ENCODE results near the gene FAM118B. TPM values are rescaled to one million over a fixed set of nuclear protein-coding genes. Genes with fewer than 3 reads are reported as not detected.

FAM118B gene
- total RNA-seq, result 10 to 100 TPM in 1 of 2 donors, 1 to 10 TPM in 1; 6.5 to 12.5 TPM

GRCh38 chr11:126211236-126212088, at the start of gene FAM118B, which contains the start of gene RPUSD4:
Gene FAM118B (plus strand): TSS chr11:126211782. CDS start chr11:126235002, 23,220 bp downstream.
Gene RPUSD4 (minus strand): TSS chr11:126211650. CDS start chr11:126211638, 12 bp downstream.
- peaks cover 24% of the 10 kb centered on the region for H3K4me1 Mint-ChIP-seq
- H3K27ac Mint-ChIP-seq, result peak within 1 kb of the TSS; percentile 96
- H3K4me3 Mint-ChIP-seq, result peak within 1 kb of the TSS; percentile 97
- H3K9me3 Mint-ChIP-seq, result no peaks in the 10 kb centered on the region
- no peaks in the 10 kb centered on the region for H3K27me3 Mint-ChIP-seq
- peak; percentile 95 for ATAC-seq (replicated peaks)
- H3K36me3 Mint-ChIP-seq (ENCODE audit: low read depth), result peaks cover 47% of the 10 kb centered on the region

GRCh38 chr11:126162306-126163030, 49.1 kb upstream of the FAM118B start:
- Mint-ChIP-seq H3K36me3 (ENCODE audit: low read depth) (no peaks in the 10 kb centered on the region), H3K4me1 (no peaks in the 10 kb centered on the region), H3K9me3 (no peaks in the 10 kb centered on the region), H3K27me3 (peaks cover 3% of the 10 kb centered on the region), H3K4me3 (no peak overlapping the region), H3K27ac (no peak overlapping the region)
- no peak for ATAC-seq (replicated peaks)

- no peaks in the 10 kb centered on the region for H3K4me1 Mint-ChIP-seq
Observed at GRCh38 chr11:126163074-126163700, 48.4 kb upstream of the FAM118B start.

GRCh38 chr11:126163779-126164178, 47.8 kb upstream of the FAM118B start:
- no peaks in the 10 kb centered on the region for H3K36me3 Mint-ChIP-seq (ENCODE audit: low read depth)
- H3K4me3 Mint-ChIP-seq, result no peak overlapping the region
- H3K27ac Mint-ChIP-seq, result no peak overlapping the region
- H3K9me3 Mint-ChIP-seq, result no peaks in the 10 kb centered on the region
- no peaks in the 10 kb centered on the region for H3K4me1 Mint-ChIP-seq
- ATAC-seq (replicated peaks), result no peak
- peaks cover 7% of the 10 kb centered on the region for H3K27me3 Mint-ChIP-seq

More at GRCh38 chr11:126163074-126163700, 48.4 kb upstream of the FAM118B start:
- Mint-ChIP-seq H3K36me3 (ENCODE audit: low read depth) (no peaks in the 10 kb centered on the region), H3K4me3 (no peak overlapping the region), H3K9me3 (no peaks in the 10 kb centered on the region), H3K27me3 (peaks cover 3% of the 10 kb centered on the region), H3K27ac (no peak overlapping the region)
- no peak for ATAC-seq (replicated peaks)

- H3K9me3 Mint-ChIP-seq, result no peaks in the 10 kb centered on the region
- H3K27me3 Mint-ChIP-seq, result peaks cover 11% of the 10 kb centered on the region
Observed at GRCh38 chr11:126164781-126165180, 46.8 kb upstream of the FAM118B start.

GRCh38 chr11:126165311-126165720, 46.3 kb upstream of the FAM118B start:
- no peaks in the 10 kb centered on the region for H3K4me1 Mint-ChIP-seq
- H3K36me3 Mint-ChIP-seq (ENCODE audit: low read depth), result no peaks in the 10 kb centered on the region
- H3K9me3 Mint-ChIP-seq, result no peaks in the 10 kb centered on the region
- no peak for ATAC-seq (replicated peaks)
- no peak overlapping the region for H3K4me3 Mint-ChIP-seq
- H3K27me3 Mint-ChIP-seq, result peaks cover 11% of the 10 kb centered on the region
- no peak overlapping the region for H3K27ac Mint-ChIP-seq

More at GRCh38 chr11:126164781-126165180, 46.8 kb upstream of the FAM118B start:
- no peak for ATAC-seq (replicated peaks)
- no peaks in the 10 kb centered on the region for H3K36me3 Mint-ChIP-seq (ENCODE audit: low read depth)
- no peak overlapping the region for H3K4me3 Mint-ChIP-seq
- H3K4me1 Mint-ChIP-seq, result no peaks in the 10 kb centered on the region
- no peak overlapping the region for H3K27ac Mint-ChIP-seq

GRCh38 chr11:126165757-126166156, 45.8 kb upstream of the FAM118B start:
- peaks cover 11% of the 10 kb centered on the region for H3K27me3 Mint-ChIP-seq
- no peak overlapping the region for H3K27ac Mint-ChIP-seq
- no peaks in the 10 kb centered on the region for H3K9me3 Mint-ChIP-seq
- H3K36me3 Mint-ChIP-seq (ENCODE audit: low read depth), result no peaks in the 10 kb centered on the region
- ATAC-seq (replicated peaks), result no peak
- H3K4me3 Mint-ChIP-seq, result no peak overlapping the region
- no peaks in the 10 kb centered on the region for H3K4me1 Mint-ChIP-seq

GRCh38 chr11:126166413-126166812, 45.2 kb upstream of the FAM118B start:
- Mint-ChIP-seq H3K4me1 (no peaks in the 10 kb centered on the region), H3K27ac (no peak overlapping the region), H3K36me3 (ENCODE audit: low read depth) (no peaks in the 10 kb centered on the region), H3K9me3 (no peaks in the 10 kb centered on the region), H3K4me3 (no peak overlapping the region), H3K27me3 (peaks cover 18% of the 10 kb centered on the region)
- ATAC-seq (replicated peaks), result no peak

GRCh38 chr11:126167488-126167887, 44.1 kb upstream of the FAM118B start:
- Mint-ChIP-seq H3K4me1 (no peaks in the 10 kb centered on the region), H3K27ac (no peak overlapping the region), H3K4me3 (no peak overlapping the region), H3K9me3 (no peaks in the 10 kb centered on the region), H3K27me3 (peaks cover 25% of the 10 kb centered on the region), H3K36me3 (ENCODE audit: low read depth) (no peaks in the 10 kb centered on the region)
- ATAC-seq (replicated peaks), result no peak

GRCh38 chr11:126169291-126169690, 42.3 kb upstream of the FAM118B start:
- Mint-ChIP-seq H3K27me3 (peaks cover 29% of the 10 kb centered on the region), H3K4me3 (no peak overlapping the region), H3K27ac (no peak overlapping the region), H3K4me1 (no peaks in the 10 kb centered on the region), H3K9me3 (no peaks in the 10 kb centered on the region), H3K36me3 (ENCODE audit: low read depth) (no peaks in the 10 kb centered on the region)
- no peak for ATAC-seq (replicated peaks)

GRCh38 chr11:126172596-126173038, 39.0 kb upstream of the FAM118B start:
- Mint-ChIP-seq H3K36me3 (ENCODE audit: low read depth) (no peaks in the 10 kb centered on the region), H3K4me3 (no peak overlapping the region), H3K4me1 (no peaks in the 10 kb centered on the region), H3K9me3 (no peaks in the 10 kb centered on the region), H3K27me3 (peaks cover 26% of the 10 kb centered on the region), H3K27ac (no peak overlapping the region)
- no peak for ATAC-seq (replicated peaks)

GRCh38 chr11:126173257-126173656, 38.3 kb upstream of the FAM118B start:
- Mint-ChIP-seq H3K9me3 (no peaks in the 10 kb centered on the region), H3K27me3 (peaks cover 26% of the 10 kb centered on the region), H3K27ac (no peak overlapping the region), H3K4me1 (no peaks in the 10 kb centered on the region), H3K4me3 (no peak overlapping the region), H3K36me3 (ENCODE audit: low read depth) (no peaks in the 10 kb centered on the region)
- ATAC-seq (replicated peaks), result no peak

GRCh38 chr11:126174816-126175215, 36.8 kb upstream of the FAM118B start:
- Mint-ChIP-seq H3K9me3 (no peaks in the 10 kb centered on the region), H3K27me3 (peaks cover 18% of the 10 kb centered on the region), H3K36me3 (ENCODE audit: low read depth) (no peaks in the 10 kb centered on the region), H3K4me1 (no peaks in the 10 kb centered on the region), H3K4me3 (no peak overlapping the region), H3K27ac (no peak overlapping the region)
- ATAC-seq (replicated peaks), result no peak

GRCh38 chr11:126175393-126175792, 36.2 kb upstream of the FAM118B start:
- Mint-ChIP-seq H3K4me1 (no peaks in the 10 kb centered on the region), H3K9me3 (no peaks in the 10 kb centered on the region), H3K36me3 (ENCODE audit: low read depth) (no peaks in the 10 kb centered on the region), H3K27ac (no peak overlapping the region), H3K27me3 (peaks cover 18% of the 10 kb centered on the region), H3K4me3 (no peak overlapping the region)
- ATAC-seq (replicated peaks), result no peak

Measured in activated T-helper 17 cell treated with anti-CD3 and anti-CD28 coated beads, Interleukin-2, amount 50 U/mL, for 72 hours (primary cell).